ENCODE results near the gene MTREX.

MTREX gene

GRCh38 chr5:55415071-55415470, 107.3 kb downstream of the MTREX start:
- TF ChIP-seq TAF1 (IDR thresholded peaks at IDR 0.05; ENCODE audit: borderline replicate concordance, low read depth, low read length) = no peak
- TF ChIP-seq POLR2A (IDR thresholded peaks at IDR 0.05; ENCODE audit: low read depth, low read length) = no peak
- no peak for TF ChIP-seq POLR2AphosphoS5 (IDR thresholded peaks at IDR 0.05; ENCODE audit: low read depth, low read length)
- DNase-seq (ENCODE audit: insufficient read length) (no peak), FAIRE-seq (no peak)

GRCh38 chr5:55416306-55416705, 108.5 kb downstream of the MTREX start:
- no peak for TF ChIP-seq POLR2AphosphoS5 (IDR thresholded peaks at IDR 0.05; ENCODE audit: low read depth, low read length)
- TF ChIP-seq TAF1 (IDR thresholded peaks at IDR 0.05; ENCODE audit: borderline replicate concordance, low read depth, low read length) = no peak
- TF ChIP-seq POLR2A (IDR thresholded peaks at IDR 0.05; ENCODE audit: low read depth, low read length) = no peak
- DNase-seq (ENCODE audit: insufficient read length) = no peak
- FAIRE-seq = no peak

- DNase-seq (ENCODE audit: insufficient read length) (no peak), FAIRE-seq (no peak)
- TF ChIP-seq POLR2A (IDR thresholded peaks at IDR 0.05; ENCODE audit: low read depth, low read length) = no peak
- no peak for TF ChIP-seq POLR2AphosphoS5 (IDR thresholded peaks at IDR 0.05; ENCODE audit: low read depth, low read length)
- TF ChIP-seq TAF1 (IDR thresholded peaks at IDR 0.05; ENCODE audit: borderline replicate concordance, low read depth, low read length) = no peak
Observed at GRCh38 chr5:55418994-55419968, 111.5 kb downstream of the MTREX start.

- DNase-seq (ENCODE audit: insufficient read length) = no peak
- FAIRE-seq = no peak
- TF ChIP-seq POLR2AphosphoS5 (IDR thresholded peaks at IDR 0.05; ENCODE audit: low read depth, low read length) = no peak
- TF ChIP-seq POLR2A (IDR thresholded peaks at IDR 0.05; ENCODE audit: low read depth, low read length) = no peak
- TF ChIP-seq TAF1 (IDR thresholded peaks at IDR 0.05; ENCODE audit: borderline replicate concordance, low read depth, low read length) = no peak
Observed at GRCh38 chr5:55421074-55421529, 113.3 kb downstream of the MTREX start.

GRCh38 chr5:55426455-55426854, 118.7 kb downstream of the MTREX start:
- no peak for TF ChIP-seq POLR2AphosphoS5 (IDR thresholded peaks at IDR 0.05; ENCODE audit: low read depth, low read length)
- TF ChIP-seq POLR2A (IDR thresholded peaks at IDR 0.05; ENCODE audit: low read depth, low read length) = no peak
- TF ChIP-seq TAF1 (IDR thresholded peaks at IDR 0.05; ENCODE audit: borderline replicate concordance, low read depth, low read length) = no peak
- no peak for DNase-seq (ENCODE audit: insufficient read length)
- FAIRE-seq = no peak

GRCh38 chr5:55427157-55427556, 119.4 kb downstream of the MTREX start:
- FAIRE-seq = no peak
- TF ChIP-seq POLR2A (IDR thresholded peaks at IDR 0.05; ENCODE audit: low read depth, low read length) (no peak), TAF1 (IDR thresholded peaks at IDR 0.05; ENCODE audit: borderline replicate concordance, low read depth, low read length) (no peak), POLR2AphosphoS5 (IDR thresholded peaks at IDR 0.05; ENCODE audit: low read depth, low read length) (no peak)
- DNase-seq (ENCODE audit: insufficient read length) = no peak

- no peak for DNase-seq (ENCODE audit: insufficient read length)
- no peak for TF ChIP-seq POLR2AphosphoS5 (IDR thresholded peaks at IDR 0.05; ENCODE audit: low read depth, low read length)
- TF ChIP-seq POLR2A (IDR thresholded peaks at IDR 0.05; ENCODE audit: low read depth, low read length) = no peak
- no peak for TF ChIP-seq TAF1 (IDR thresholded peaks at IDR 0.05; ENCODE audit: borderline replicate concordance, low read depth, low read length)
- no peak for FAIRE-seq
Observed at GRCh38 chr5:55429221-55429612, 121.4 kb downstream of the MTREX start.

- TF ChIP-seq TAF1 (IDR thresholded peaks at IDR 0.05; ENCODE audit: borderline replicate concordance, low read depth, low read length) (no peak), POLR2AphosphoS5 (IDR thresholded peaks at IDR 0.05; ENCODE audit: low read depth, low read length) (peak; percentile 49; the same call in 1 of the 2 replicates)
- DNase-seq (ENCODE audit: insufficient read length) (no peak), FAIRE-seq (no peak)
Observed at GRCh38 chr5:55429613-55430253, 121.9 kb downstream of the MTREX start.

- no peak for TF ChIP-seq POLR2A (IDR thresholded peaks at IDR 0.05; ENCODE audit: low read depth, low read length)
- FAIRE-seq (peak; percentile 56), DNase-seq (ENCODE audit: insufficient read length) (no peak)
Observed at GRCh38 chr5:55432549-55432948, 124.8 kb downstream of the MTREX start.

GRCh38 chr5:55437452-55437851, 129.7 kb downstream of the MTREX start:
- FAIRE-seq = no peak
- TF ChIP-seq TAF1 (IDR thresholded peaks at IDR 0.05; ENCODE audit: borderline replicate concordance, low read depth, low read length) = no peak
- TF ChIP-seq POLR2A (IDR thresholded peaks at IDR 0.05; ENCODE audit: low read depth, low read length) = no peak
- TF ChIP-seq POLR2AphosphoS5 (IDR thresholded peaks at IDR 0.05; ENCODE audit: low read depth, low read length) = no peak

GRCh38 chr5:55437859-55438206, 130.0 kb downstream of the MTREX start:
- DNase-seq (ENCODE audit: insufficient read length) (no peak), FAIRE-seq (no peak)
- TF ChIP-seq POLR2A (IDR thresholded peaks at IDR 0.05; ENCODE audit: low read depth, low read length) (no peak), TAF1 (IDR thresholded peaks at IDR 0.05; ENCODE audit: borderline replicate concordance, low read depth, low read length) (no peak), POLR2AphosphoS5 (IDR thresholded peaks at IDR 0.05; ENCODE audit: low read depth, low read length) (no peak)

More at GRCh38 chr5:55437452-55437851, 129.7 kb downstream of the MTREX start:
- no peak for DNase-seq (ENCODE audit: insufficient read length)

- no peak for FAIRE-seq
- TF ChIP-seq TAF1 (IDR thresholded peaks at IDR 0.05; ENCODE audit: borderline replicate concordance, low read depth, low read length) (no peak), POLR2AphosphoS5 (IDR thresholded peaks at IDR 0.05; ENCODE audit: low read depth, low read length) (no peak), POLR2A (IDR thresholded peaks at IDR 0.05; ENCODE audit: low read depth, low read length) (no peak)
- DNase-seq (ENCODE audit: insufficient read length) = no peak
Observed at GRCh38 chr5:55438998-55439397, 131.2 kb downstream of the MTREX start.

All from GM12892 (cell line).